HG02798 (cell line): ENCODE results near the gene NBR1.
"Not testable (repeated sequence)": the region's sequence is repeated elsewhere in the genome, so short reads cannot be mapped to it uniquely, and the experiment has no call there.

Source experiments
- ATAC-seq: cut with Tn5 transposase; IDR thresholded peaks from one replicate; pipeline ENCODE4 v1.9.1; 2021; ENCODE audit warnings: mild to moderate bottlenecking; ENCODE audit not compliant: unreplicated experiment, poor library complexity

NBR1 gene

DNA sequence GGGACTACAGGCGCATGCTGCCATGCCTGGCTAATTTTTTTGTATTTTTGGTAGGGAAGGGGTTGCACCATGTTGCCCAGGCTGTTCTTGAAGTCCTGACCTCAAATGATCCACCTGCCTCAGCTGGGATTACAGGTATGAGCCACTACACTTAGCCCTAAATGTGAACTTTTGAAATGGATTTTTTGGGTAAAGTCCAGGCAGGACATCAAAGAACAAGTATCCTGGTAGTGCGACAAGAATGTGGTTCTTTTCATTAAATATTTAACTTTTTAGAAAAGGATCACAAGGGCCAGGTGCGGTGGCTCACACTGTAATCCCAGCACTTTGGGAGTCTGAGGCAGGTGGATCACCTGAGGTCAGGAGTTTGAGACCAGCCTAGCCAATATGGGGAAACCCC, 15.3 kb upstream of the NBR1 start:
- ATAC-seq, result no peak

DNA sequence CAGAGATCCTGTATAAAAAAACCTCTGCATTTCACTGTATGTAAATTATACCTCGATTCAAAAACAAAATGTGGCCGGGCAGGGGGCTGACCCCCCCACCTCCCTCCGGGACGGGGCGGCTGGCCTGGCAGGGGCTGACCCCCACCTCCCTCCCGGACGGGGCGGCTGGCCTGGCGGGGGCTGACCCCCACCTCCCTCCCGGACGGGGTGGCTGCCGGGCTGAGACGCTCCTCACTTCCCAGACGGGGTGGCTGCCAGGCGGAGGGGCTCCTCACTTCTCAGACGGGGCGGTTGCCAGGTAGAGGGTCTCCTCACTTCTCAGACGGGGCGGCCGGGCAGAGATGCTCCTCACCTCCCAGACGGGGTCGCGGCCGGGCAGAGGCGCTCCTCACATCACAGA, 11.8 kb upstream of the NBR1 start:
- ATAC-seq, result not testable (repeated sequence)

DNA sequence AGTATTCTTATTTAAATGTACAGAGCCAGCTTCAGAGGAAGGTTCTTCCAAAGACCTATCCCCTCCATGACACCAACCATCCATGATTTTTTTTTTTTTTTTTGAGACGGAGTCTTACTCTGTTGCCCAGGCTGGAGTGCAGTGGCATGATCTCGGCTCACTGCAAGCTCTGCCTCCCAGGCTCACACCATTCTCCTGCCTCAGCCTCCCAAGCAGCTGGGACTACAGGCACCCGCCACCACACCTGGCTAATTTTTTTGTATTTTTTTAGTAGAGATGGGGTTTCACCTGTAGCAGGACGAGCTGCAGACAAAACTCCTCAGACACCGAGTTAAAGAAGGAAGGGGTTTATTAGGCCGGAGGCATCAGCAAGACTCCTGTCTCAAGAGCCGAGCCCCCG, 11.1 kb upstream of the NBR1 start:
- ATAC-seq, result not testable (repeated sequence)

DNA sequence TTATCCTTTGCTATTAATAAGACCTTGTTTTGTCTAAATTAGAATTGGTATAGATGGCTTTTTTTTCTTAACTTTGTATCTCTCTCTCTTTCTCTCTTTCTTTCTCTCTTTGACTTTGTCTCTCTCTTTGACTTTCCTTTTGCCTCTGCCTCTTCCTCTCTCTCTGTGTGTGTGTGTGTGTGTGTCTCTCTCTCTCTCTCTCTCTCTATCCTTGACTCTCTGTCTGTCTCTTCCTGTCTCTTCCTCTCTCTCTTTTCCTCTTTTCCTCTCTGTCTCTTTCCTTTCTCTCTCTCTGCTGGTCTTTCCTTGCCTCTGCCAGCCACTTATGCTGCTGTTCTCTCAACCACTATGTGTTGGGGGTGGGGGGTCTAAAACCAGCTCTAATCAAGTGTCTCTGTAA, 5.0 kb upstream of the NBR1 start:
- not testable (repeated sequence) for ATAC-seq

DNA sequence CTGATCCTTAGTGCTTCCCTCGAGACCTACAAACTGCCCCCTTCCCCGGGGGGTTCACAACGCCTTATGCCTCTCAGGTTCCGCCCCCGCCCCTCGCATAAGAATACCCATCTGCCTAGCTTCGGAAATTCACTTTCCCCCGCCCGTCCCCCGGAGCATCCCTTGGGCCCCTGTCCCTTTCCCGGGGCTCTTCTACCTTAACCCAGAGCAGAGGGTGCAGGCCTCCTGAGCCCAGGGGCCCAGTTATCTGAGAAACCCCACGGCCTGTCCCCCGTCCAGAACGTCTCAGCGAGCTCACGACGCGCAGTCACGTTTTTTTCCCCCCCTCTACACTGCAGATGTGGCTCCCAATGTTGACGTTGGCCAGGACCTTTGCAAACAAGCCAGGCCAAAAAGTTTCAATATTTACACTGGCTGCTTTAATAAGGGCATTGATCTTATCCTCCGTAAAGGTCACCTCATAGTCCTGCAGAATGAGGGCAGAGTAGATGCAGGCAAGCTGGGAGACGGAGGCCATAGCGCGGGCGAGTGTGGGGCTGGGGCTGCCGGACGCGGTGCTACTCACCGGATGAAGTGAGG, 1.4 kb upstream of the NBR1 start:
- peak; percentile 22 for ATAC-seq

DNA sequence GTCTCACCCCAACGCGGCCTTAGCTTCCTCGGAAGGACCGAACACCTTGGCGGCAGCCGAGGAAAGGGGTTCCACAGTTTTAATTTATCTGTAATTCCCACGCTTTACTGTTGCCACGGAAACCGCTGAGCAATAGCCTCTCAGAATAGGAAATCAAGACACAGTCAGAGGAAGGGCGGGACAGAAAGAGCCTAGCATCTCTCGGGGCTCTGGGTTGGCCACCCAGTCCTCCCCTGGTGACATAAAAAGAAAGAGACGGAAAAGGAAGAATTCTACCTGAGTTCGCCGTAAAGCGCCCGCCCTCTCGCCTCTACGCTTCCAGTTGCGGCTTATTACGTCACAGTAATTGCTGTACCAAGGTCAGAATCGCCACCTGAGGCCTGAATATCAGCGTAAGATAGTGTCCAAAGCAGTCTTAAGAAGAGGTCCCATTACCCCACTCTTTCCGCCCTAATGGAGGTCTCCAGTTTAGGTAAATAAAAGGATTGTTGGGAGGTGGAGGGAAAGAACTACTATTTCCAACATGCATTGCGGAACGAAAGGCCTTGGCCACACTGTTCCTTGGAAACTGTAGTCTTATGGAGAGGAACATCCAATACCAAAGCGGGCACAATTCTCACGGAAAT, 761 bp upstream of the NBR1 start:
- peak; percentile 75 for ATAC-seq

DNA sequence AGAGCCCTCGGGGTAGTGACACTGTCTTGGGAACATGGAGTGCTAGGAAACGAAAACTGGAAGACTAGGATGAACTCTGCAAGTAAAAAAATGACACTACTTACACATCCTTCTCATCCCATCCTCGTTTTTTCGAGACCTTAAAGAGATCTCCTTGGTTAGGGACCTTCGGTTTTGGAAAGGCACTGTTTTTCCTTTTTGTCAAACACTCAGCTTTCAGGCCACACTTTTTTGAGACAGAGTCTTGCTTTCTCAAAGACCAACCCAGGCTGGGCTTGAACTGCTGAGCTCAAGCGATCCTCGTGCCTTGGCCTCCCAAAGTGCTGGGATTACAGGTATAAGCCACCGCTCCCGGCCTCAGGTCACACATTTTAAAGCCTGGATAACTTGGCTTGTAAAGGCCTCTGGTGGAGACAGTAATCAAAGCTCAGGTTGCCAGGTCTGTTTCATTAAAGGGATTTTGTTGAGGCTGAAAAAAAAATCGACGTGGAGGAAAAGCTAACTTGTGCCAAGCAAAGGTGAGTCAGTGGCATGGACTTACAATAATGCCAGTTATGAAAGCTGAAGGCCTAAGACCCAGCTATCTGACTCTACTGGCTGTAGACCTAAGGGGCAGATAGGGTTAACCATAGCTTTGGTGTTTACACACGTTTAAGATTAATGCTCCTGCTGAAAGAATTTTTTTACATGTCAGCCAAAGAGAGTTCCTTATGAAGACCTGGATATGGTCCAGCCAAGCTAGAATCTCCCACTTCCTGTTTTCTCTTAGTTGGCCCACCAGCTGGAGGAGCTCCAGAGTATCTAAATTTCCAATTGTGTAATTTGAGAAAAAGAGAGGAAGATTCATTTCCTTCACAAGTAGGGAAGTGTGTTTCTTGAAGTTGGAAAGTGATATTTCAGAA, 823 bp downstream of the NBR1 start:
- ATAC-seq, result no peak

DNA sequence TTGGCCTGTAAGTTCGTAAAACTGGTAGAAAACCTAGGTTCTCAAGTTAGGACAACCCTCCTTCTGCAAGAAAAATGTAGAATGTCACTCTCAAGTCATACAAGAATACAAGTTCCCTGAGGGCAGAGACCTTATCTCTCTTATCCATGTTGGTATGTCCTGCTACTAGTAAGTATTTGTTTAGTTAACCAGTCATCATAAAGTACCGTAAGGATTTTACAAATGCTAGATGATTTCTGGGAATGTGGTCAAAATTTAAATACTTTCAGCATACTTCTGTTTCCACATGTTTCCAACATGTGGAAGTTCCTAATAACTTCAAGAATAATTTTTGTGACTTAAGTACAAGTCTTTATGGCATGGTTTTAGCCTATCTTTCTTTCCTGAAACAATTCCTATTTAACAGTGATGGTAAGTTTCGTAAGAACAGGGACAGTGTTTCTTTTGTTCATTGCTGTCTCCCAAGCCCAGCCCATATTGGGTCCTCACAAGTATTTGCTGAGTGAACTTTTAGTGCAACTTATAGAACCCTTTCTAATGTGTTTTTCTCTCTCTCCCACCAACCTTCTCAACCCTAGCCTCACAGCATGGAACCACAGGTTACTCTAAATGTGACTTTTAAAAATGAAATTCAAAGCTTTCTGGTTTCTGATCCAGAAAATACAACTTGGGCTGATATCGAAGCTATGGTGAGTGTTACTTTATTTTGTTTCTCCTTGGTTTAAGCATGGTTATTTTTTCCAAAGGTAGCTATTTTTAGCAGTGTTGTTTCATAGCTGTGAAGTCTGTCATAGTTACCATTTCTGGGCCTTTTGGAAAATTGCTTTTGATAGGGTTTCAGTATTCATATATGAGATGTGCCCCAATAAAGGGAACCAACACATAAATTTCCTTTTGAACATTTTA, 4.5 kb downstream of the NBR1 start:
- no peak for ATAC-seq

DNA sequence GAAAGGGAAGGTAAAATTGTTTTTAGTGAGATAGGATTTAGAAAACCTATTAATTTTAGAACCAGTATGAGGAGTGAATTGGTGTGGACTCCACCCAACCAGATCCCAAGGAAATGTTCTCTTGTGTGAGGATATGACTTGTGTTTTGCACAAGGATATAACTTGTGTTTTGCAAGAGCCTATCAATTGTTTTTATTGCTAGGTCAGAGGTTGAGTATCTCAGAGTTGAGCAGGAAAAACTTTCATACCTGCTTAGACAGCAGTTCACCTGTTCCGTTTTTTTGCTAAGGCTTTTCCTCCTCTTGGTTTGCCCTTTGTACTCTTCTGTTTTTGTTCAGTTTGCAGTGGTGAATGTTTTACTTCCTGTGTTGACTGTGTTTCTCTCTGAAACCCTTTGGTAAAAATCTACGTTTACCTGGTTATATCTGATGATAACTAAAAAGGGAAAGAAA, 5.1 kb downstream of the NBR1 start:
- ATAC-seq, result no peak

DNA sequence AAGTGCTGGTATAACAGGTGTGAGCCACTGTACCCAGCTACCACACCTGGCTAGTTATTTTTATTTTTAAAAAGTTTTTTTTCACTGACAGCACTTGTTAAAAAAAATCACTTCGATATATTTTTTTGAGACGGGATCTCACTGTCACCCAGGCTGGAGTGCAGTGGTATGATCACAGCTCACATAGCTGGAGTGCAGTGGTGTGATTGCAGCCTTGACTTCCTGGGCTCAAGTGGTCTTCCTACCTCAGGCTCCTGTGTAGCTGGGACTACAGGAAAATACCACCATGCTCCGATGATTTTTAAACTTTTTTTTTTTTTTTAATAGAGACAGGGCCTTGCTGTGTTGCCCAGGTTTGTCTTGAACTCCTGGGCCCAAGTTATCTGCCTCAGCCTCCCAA, 12.9 kb downstream of the NBR1 start:
- ATAC-seq, result no peak

DNA sequence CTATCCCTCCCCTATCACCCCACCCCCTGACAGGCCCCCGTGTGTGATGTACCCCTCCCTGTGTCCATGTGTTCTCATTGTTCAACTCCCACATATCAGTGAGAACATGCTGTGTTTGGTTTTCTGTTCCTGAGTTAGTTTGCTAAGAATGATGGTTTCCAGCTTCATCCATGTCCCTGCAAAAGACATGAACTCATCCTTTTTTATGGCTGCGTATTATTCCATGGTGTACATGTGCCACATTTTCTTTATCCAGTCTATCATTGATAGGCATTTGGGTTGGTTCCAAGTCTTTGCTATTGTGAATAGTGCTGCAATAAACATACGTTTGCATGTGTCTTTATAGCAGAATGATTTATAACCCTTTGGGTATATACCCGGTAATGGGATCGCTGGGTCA, 15.6 kb downstream of the NBR1 start:
- not testable (repeated sequence) for ATAC-seq

DNA sequence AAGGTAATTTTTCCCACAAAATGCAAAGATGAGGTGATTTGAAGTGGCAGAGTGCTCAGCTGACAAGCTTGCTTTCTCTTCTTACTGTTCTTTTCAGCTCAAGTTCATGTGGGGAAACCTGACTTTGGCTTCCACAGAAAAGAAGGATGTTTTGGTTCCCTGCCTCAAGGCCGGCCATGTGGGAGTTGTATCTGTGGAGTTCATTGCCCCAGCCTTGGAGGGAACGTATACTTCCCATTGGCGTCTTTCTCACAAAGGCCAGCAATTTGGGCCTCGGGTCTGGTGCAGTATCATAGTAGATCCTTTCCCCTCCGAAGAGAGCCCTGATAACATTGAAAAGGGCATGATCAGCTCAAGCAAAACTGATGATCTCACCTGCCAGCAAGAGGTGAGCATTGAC, 22.2 kb downstream of the NBR1 start:
- ATAC-seq, result no peak

DNA sequence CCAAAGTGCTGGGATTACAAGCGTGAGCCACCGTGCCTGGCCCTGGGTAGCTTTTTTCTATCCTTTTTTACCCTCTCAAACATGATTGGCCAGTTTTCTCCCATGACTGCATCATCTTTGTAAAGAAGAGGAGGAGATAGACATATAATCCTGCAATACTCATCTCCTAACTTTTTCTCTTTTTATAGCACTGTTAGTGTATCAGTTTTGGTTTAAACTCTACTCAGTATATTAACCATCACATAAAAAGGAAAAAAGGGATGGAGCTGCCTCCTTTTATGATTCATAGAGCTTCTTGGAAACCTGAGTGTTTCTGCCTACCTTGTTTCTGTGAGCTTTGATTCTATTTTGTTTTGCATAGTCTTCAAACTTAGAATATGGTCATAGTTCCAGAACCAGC, 28.6 kb downstream of the NBR1 start:
- no peak for ATAC-seq

DNA sequence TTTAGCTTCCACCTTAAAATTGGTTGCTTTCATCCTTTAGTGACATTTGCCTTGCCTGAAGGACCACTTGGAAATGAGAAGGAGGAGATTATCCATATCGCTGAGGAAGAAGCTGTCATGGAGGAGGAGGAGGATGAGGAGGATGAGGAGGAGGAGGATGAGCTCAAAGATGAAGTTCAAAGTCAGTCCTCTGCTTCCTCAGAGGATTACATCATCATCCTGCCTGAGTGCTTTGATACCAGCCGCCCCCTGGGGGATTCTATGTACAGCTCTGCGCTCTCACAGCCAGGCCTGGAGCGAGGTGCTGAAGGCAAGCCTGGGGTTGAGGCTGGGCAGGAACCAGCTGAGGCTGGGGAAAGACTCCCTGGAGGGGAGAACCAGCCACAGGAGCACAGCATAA, 29.1 kb downstream of the NBR1 start:
- no peak for ATAC-seq

DNA sequence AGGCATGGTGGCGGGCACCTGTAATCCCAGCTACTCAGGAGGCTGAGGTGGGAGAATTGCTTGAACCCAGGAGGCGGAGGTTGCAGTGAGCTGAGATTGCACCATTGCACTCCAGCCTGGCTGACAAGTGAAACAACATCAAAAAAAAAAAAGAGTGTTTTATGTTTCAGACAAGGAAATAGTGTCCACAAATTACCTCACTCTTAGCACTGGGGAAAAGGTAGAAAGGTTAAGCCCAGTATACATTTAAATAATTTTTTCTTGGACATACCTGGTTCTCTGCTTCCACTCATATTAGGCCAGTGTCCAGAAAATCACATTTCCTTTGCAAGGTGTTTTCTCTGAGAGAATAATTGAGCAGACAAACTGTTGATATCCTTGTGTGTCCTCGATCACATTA, 32.0 kb downstream of the NBR1 start:
- ATAC-seq, result not testable (repeated sequence)

DNA sequence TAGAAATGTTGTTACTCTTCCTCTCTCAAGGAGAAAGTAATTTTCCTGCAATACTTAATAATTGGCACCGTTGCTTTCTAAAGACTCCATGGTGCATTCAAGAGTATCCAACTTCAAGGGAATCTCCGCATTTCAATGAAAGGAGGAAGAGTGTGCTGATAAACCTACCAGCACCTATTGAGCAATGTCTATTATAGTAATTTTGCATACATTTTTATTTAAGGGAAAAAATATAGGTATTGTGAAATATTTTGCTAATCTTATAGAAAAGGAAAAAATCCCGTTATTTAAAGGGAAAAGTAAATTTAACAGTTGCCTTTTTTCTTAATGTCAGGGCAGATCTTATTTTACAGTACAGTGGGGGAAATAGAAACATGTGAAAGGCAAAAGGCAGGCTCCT, 39.6 kb downstream of the NBR1 start:
- ATAC-seq, result no peak

DNA sequence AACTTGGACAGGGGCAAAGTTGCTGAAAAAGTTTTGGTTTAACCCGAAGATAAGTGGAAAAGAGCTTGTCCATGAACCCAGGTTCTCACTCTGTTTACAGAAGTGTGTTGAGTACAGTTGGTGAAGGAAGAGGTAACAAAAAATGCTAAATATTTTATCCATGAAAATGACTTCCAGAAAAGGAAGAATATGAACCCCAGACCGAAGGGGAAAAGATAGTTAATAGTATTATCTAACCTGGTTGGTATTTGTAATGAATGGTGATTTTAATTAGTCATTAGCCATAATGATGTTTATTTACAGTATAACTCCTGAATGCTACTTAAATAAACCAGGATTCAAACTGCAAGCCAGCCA, 40.1 kb downstream of the NBR1 start:
- ATAC-seq, result no peak

DNA sequence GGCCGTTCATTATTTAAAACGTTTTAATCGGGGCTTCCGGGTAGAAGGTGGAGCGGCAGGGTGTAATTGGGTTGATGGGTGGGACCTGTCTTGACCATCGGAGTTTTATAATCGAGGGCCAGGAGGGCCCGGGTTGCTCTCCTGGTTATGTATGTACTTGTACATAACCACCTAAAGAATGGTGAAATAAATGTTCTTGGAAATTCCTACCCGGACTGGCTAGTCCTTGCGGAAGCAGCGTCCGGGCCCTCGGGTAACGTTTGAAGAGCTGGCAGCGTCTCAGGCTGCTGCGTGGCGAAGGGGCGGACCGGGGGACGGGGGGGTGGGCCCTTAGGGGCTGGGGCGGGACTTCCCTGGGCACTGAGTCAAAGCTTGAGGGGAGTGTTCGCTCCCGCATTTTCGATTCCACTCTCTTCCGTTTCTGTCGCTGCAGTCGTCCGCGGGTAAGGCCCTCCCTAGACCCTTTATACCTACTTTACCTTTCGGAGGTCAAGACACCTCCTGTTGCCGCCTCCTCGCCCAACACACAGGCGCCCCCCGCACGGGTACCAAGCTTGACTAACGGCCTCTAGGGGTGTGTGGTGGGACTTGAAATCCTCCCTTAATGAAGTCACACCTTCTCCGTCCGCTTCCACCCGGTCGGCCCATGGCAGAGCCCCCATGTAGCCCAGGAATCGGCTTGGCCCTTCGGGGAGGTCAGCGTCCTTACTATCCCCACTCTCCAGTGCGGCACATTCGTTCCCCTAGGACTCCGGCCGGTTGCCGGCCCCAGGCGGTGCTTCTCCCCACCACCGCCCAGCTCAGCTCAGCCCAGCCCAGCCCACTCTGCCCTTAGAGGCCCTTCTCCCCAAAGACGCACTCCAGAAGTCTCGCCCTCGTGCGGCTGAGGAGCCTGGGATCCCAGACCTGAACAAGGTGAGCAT, 40.7 kb downstream of the NBR1 start, which contains the start of gene TMEM106A:
Gene TMEM106A (plus strand): TSS at position 396 of the 923 bp plus-strand sequence. CDS start 1,167 bp downstream, outside the sequence.
- peak; percentile 77 for ATAC-seq
